ENCODE measurements around the gene CYB561. TPM values are rescaled to one million over a fixed set of nuclear protein-coding genes. Genes with fewer than 3 reads are reported as not detected.
A peak's percentile ranks its signal among the peaks of the same experiment; 100 is the strongest.

CYB561 gene
- total RNA-seq, 1 experiment from 2014 or later = 40.1 TPM

DNA sequence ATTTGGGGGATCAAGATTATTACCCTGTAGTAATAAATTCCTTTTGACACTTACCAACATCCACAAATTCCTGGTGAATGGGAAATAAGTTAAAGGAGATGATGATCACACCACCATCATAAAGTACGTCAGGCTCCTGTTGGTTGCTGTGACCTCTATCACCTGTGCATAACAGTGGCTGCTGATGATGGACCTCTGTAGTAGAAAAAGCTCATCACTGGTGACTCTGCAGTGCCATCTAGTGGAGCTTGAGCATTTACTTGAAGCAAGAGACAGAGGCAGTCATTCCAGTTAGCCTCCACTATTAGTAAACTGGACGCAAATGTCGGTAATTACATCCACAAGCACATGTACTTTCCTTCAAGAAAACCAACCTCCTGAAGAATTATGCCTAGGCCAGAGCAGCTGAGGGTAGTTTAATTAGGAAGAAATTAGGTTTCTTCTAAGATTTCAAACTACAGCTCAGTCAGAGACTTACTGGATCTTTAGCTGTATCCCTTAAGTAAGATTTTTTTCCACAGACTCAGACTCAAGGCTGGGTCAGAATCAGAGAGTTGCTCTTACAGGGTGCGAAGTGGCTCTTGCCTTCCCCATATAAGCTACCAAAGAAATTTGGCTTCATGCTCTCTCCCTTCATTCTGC, 39.3 kb downstream of the CYB561 start:
- intact Hi-C loops (cut with micrococcal nuclease; ENCODE audit: unreplicated experiment) = loop anchor here (2.0 to 10.0 kb wide), 5 partner anchors 292 to 732 kb away; no protein-coding TSS in a partner anchor
- ChIA-PET POLR2A (interaction anchor here (0.5 kb wide), 1 partner anchor 735 kb away, joined by 3 read pairs; no protein-coding TSS in a partner anchor), CTCF (interaction anchor here (0.6 to 2.0 kb wide), 10 partner anchors 11 to 706 kb away, joined by 3 to 22 read pairs (median 3); no protein-coding TSS in a partner anchor)
- peak; percentile 64 for DNase-seq (ENCODE audit: low read depth, low spot score)
- Histone ChIP-seq H3K4me1 (ENCODE audit: control insufficient read depth, insufficient read depth, low read length) (no peaks in the 10 kb centered on the region), H3K9me3 (ENCODE audit: control insufficient read depth, insufficient read depth, low read depth, low read length) (no peaks in the 10 kb centered on the region), H3K4me3 (ENCODE audit: low read depth in 2 of 2, low read length in 2 of 2) (no peak overlapping the region), H3K36me3 (ENCODE audit: control insufficient read depth, insufficient read depth, low read length) (peaks cover 3% of the 10 kb centered on the region; the same call in 1 of the 2 replicates), H3K27me3 (ENCODE audit: control insufficient read depth, insufficient read depth, low read length) (no peaks in the 10 kb centered on the region), H3K27ac (ENCODE audit: low read length) (peak overlapping the region; percentile 25; the same call in 1 of the 2 replicates)
- TF ChIP-seq POLR2AphosphoS5 (IDR thresholded peaks at IDR 0.05; ENCODE audit: low read depth, low read length) (no peak), SIN3A (IDR thresholded peaks at IDR 0.05; ENCODE audit: borderline replicate concordance, insufficient read depth, low read depth, low read length) (no peak), TCF7L2 (IDR thresholded peaks at IDR 0.05; ENCODE audit: low read depth, low read length) (no peak), CTCF (IDR thresholded peaks at IDR 0.05) (peak; percentile 91)
- TF ChIP-seq, protein P1, sequence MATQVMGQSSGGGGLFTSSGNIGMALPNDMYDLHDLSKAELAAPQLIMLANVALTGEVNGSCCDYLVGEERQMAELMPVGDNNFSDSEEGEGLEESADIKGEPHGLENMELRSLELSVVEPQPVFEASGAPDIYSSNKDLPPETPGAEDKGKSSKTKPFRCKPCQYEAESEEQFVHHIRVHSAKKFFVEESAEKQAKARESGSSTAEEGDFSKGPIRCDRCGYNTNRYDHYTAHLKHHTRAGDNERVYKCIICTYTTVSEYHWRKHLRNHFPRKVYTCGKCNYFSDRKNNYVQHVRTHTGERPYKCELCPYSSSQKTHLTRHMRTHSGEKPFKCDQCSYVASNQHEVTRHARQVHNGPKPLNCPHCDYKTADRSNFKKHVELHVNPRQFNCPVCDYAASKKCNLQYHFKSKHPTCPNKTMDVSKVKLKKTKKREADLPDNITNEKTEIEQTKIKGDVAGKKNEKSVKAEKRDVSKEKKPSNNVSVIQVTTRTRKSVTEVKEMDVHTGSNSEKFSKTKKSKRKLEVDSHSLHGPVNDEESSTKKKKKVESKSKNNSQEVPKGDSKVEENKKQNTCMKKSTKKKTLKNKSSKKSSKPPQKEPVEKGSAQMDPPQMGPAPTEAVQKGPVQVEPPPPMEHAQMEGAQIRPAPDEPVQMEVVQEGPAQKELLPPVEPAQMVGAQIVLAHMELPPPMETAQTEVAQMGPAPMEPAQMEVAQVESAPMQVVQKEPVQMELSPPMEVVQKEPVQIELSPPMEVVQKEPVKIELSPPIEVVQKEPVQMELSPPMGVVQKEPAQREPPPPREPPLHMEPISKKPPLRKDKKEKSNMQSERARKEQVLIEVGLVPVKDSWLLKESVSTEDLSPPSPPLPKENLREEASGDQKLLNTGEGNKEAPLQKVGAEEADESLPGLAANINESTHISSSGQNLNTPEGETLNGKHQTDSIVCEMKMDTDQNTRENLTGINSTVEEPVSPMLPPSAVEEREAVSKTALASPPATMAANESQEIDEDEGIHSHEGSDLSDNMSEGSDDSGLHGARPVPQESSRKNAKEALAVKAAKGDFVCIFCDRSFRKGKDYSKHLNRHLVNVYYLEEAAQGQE (IDR thresholded peaks at IDR 0.05; ENCODE audit: insufficient read depth in 1 of 2, low read depth in 2 of 2, low read length in 1 of 2) = no peak
- no TSS peak for BruUV-seq (replicated peaks)
- in situ Hi-C loops (cut with HindIII; ENCODE audit: low pct_unique_long_range_greater_than_20kb, low sequenced_read_pairs) = no loop called here
- ATAC-seq = peak; percentile 98

DNA sequence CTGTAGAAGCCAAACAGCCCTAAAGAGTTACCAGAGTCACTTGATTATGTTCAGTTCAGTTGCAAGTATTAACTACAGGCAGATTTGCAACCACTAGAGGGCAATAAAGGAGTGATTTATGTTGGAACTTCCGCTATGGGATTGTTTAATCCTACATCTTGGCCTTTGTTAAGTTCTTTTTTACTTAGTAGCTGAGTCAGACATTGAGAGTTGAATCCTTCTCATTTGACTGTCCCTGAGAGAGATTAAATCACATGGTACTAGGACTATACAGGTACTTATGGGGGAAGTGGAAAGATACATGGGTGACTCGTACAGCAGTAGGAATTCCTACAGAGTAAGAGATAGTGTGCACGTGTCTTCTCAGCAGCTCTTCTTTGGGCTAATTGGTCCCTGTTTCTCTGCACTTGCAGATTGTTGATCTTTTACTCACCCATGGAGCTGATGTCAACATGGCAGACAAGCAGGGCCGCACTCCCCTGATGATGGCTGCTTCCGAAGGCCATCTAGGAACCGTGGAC, 40.3 kb downstream of the CYB561 start:
- POLR2A ChIA-PET = no interaction called here

More for the DNA sequence above, 40.3 kb downstream of the CYB561 start:
- H3K4me1 ChIP-seq (ENCODE audit: control insufficient read depth, insufficient read depth, low read length) = no peaks in the 10 kb centered on the region
- no TSS peak for BruUV-seq (replicated peaks)
- in situ Hi-C loops (cut with HindIII; ENCODE audit: low pct_unique_long_range_greater_than_20kb, low sequenced_read_pairs) (no loop called here), intact Hi-C loops (cut with micrococcal nuclease; ENCODE audit: unreplicated experiment) (loop anchor here (2.0 to 10.0 kb wide), 5 partner anchors 291 to 731 kb away; no protein-coding TSS in a partner anchor)
- ATAC-seq (peak; percentile 54; the same call in 1 of the 2 replicates), DNase-seq (ENCODE audit: low read depth, low spot score) (no peak)
- no peaks in the 10 kb centered on the region for H3K36me3 ChIP-seq (ENCODE audit: control insufficient read depth, insufficient read depth, low read length)
- no peaks in the 10 kb centered on the region for H3K9me3 ChIP-seq (ENCODE audit: control insufficient read depth, insufficient read depth, low read depth, low read length)
- H3K4me3 ChIP-seq (ENCODE audit: low read depth in 2 of 2, low read length in 2 of 2) = no peak overlapping the region
- peak overlapping the region; percentile 23 for H3K27ac ChIP-seq (ENCODE audit: low read length)
- TF ChIP-seq TCF7L2 (IDR thresholded peaks at IDR 0.05; ENCODE audit: low read depth, low read length) (no peak), CTCF (IDR thresholded peaks at IDR 0.05) (peak; percentile 75)
- no peaks in the 10 kb centered on the region for H3K27me3 ChIP-seq (ENCODE audit: control insufficient read depth, insufficient read depth, low read length)
- CTCF ChIA-PET = interaction anchor here (0.9 to 2.0 kb wide), 4 partner anchors 13 to 410 kb away, joined by 6 to 22 read pairs (median 12); no protein-coding TSS in a partner anchor

Measured in Panc1 (cell line).